Measurements from ENCODE around the gene OR7D2.
"Not testable (repeated sequence)": the region's sequence is repeated elsewhere in the genome, so short reads cannot be mapped to it uniquely, and the experiment has no call there.

The OR7D2 gene

DNA sequence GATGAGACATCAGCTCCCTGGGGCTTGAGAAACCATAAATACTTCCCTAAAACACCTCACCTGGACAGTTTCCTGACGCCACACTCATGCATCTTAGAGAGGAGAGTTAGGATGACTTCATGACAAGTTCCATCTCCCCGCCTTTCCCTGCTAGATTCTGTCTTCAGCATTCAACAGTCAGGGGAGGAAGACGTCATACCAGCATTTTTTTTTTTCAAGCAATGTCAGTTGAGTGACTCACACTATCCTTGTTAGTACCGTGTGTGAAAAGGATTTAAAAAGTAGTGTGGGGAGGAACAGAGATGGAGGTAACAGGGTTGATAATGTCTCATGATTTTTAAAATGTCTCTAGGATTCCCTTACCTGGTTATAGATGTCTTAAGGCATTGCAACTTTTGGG is at the start of gene OR7D2:
Gene OR7D2 (plus strand): TSS at position 79 of the 400 bp plus-strand sequence. CDS start 6,803 bp downstream, outside the sequence.
- DNase-seq (ENCODE audit: low read depth): no peak

GRCh38 chr19:9130965-9131364 is 47.8 kb upstream of the OR7D2 start:
- DNase-seq (ENCODE audit: low read depth): no peak

DNA sequence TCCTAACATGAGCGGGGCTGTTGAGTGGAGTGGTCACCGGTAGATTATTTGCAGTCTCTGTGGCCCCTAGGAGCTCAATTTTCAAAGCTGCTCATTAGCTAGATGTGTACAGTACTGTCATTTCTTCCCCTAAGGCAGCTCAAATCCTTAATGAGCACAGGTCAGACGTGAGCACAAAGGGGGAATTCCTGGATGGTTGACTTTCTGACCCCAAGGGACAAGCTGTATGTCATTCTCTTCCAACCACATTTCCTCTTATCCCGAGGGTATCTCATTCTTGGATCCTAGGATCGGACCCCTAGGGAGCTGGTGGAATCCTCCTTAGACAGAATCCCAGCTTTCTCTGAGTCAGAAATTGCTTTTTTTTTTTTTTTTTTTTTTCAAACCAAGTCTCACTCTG is 46.4 kb upstream of the OR7D2 start:
- DNase-seq (ENCODE audit: low read depth): no peak

- DNase-seq (ENCODE audit: low read depth): no peak
These were observed 39.1 kb upstream of the OR7D2 start for GRCh38 chr19:9139609-9140158.

DNA sequence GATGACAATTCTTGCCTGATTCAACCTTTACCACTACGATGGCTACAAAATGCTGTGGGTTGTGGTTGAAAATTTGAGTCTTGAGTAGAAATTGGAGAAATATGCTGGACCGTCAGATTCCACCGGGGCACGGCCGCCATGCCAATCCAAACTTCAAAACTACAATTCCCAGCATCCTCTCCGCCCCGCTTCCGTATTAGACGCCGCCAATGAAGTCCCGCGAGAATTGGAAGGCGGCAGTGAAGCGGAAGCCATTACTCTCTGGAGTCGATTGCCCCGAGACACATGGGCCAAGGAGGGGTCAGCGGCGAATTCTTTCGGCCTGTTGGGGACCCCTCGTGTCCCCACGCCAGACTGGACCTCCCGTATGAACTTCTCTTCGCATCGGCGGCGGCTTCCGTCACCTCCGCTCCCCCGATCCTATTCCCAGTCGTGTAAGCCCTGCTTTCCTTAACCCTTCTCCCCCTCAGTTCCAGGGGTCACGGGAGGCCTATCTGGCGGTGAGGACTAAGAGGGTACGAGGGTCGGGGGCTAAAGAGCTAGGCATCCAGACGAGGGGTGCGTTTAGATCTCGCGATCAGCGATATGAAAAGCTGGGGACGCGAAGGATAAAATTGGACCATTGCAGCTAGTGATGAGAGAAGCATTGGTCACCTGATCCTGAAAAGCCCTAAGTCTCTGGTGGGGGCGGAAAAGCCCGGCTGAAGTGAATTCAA is 38.5 kb upstream of the OR7D2 start, which contains the start of gene ZNF317:
Gene ZNF317 (plus strand): TSS at position 239 of the 716 bp plus-strand sequence. CDS start 15,620 bp downstream, outside the sequence.
- peak; percentile 74 for DNase-seq (ENCODE audit: low read depth)

GRCh38 chr19:9144920-9145319 is 33.9 kb upstream of the OR7D2 start:
- no peak for DNase-seq (ENCODE audit: low read depth)

DNA sequence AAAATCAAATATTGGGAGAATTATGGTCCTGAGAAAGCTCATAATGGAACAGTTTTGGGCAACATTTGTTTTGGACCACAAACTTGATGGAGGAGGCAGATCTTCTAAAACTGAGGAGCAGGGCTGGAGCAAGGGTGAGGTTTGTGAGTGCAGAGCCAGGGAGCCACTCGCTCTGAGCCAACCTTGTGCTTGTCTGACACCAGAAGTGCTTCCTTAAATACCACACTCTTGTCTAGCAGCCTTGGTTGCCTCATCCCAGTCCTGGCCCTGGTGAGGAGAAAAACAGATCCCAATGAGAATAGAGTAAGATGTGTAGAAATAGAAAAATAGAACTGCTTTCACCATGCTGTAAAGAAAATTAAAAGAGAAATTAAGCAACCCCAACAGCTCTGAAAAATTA is 31.9 kb upstream of the OR7D2 start:
- DNase-seq (ENCODE audit: low read depth): no peak

- no peak for DNase-seq (ENCODE audit: low read depth)
These were observed 30.1 kb upstream of the OR7D2 start for GRCh38 chr19:9148697-9149096.

DNA sequence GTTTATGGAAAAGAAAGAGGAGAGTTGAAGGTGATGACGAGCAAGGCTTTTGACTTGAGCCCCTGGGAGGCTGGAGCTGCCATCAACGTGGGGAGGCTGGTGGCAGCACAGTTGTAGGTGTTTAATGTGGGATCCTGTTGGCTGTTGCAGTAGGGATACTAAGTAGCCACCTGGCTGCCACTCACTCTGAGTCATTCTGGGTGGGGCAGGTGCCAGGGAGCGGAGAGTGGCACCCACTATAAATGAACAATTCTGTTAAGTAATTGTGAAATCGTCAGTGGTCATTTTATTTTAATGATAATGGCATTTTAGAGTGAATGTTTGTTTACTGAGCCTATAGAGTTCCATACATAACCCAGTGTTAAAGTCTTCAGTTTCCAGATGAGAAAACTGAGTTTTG is 28.8 kb upstream of the OR7D2 start:
- no peak for DNase-seq (ENCODE audit: low read depth)

- DNase-seq (ENCODE audit: low read depth): no peak
These were observed 28.1 kb upstream of the OR7D2 start for GRCh38 chr19:9150650-9151049.

DNA sequence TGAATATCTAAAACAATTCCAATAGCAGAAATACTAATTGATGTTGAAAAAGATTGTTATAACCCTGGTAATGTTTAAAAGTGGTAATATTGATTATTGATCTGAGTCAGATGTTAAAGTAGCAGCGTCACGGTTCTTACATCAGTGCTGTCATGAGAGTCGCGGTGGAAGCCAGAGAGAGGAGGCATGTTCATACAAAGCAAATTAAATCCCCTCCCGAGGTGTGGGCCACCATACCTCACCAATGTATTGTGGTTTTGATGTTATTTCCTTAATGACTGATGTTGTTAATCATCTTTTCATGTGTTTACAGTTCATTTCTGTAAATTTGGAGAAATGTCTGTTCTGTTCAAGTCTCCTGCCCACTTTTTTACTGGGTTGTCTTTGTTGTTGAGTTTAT is 27.4 kb upstream of the OR7D2 start:
- no peak for DNase-seq (ENCODE audit: low read depth)

DNA sequence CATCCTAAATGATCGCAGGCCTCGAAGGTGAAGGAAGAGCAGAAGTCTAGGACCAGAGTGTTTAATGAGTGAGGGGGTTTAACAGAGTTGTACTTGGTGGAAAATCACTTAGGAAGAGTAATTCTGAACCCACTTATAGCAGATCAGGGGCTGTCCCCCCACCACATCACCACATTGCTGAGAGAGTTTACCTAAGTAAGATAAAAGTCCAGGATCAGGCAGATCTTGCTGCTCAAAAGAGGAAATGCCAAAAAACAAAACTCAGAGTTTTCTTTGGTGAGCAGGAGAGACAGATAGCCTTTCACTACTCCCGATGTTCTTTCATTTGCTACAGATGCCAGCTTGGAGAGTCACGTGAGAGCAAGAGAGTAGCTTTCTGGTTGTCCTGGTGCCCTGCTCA is 23.2 kb upstream of the OR7D2 start:
- no peak for DNase-seq (ENCODE audit: low read depth)

GRCh38 chr19:9156304-9156703 is 22.5 kb upstream of the OR7D2 start:
- no peak for DNase-seq (ENCODE audit: low read depth)

DNA sequence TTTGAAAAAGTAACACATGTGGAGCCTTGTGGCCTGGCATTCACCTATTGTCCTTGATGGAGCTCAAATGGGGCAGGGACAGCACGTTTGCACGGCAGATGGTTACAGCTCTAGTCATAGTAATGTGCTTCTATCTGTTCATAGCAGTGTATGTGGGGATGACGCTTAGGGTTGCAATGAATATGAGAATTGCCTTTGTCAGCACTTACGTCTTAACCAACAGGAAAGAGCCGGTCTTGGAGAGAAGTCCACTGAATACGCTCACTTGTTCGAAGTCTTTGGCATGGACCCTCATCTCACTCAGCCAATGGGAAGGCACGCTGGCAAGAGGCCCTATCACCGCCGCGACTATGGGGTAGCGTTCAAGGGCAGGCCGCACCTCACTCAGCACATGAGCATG is 18.9 kb upstream of the OR7D2 start:
- no peak for DNase-seq (ENCODE audit: low read depth)

DNA sequence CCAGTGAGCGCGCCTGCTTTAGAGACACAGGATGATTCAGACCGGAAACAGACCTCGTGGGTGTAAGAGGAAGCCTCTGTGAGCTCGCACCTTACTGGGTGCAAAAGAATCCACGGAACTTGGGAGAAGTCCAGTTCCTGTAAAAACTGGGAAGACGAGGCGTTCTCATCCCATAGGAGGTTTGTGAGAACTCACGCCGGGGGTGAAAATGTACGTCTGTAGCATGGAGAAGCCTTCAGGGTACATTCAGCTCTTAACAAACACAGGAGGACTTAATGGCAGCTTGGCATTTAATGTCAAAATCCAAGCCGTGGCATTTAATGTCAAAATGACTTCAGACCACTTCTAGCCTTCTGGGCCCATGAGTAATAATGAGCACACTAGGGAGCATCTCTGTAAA is 17.4 kb upstream of the OR7D2 start:
- no peak for DNase-seq (ENCODE audit: low read depth)

- no peak for DNase-seq (ENCODE audit: low read depth)
These were observed 13.5 kb upstream of the OR7D2 start for GRCh38 chr19:9165261-9165660.

DNA sequence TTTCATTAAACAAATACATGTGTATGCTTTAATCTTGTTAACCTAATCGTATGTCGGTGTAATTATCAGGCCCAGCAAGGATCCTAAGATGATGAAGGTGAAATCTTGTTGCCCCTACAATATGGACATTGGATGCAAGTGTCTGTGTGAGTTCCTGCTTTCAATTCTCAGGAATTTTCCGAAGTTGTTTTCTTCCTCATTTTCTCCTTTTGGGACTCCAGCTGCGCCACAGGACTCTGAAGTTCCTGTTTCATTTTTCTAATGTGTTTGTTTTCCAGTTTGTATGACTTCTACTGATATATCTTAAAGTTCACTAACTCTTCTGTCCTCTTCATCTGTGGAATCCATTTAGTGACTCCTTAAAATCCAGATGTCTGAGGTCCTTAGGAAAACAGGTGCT is 11.9 kb upstream of the OR7D2 start:
- DNase-seq (ENCODE audit: low read depth): no peak

- DNase-seq (ENCODE audit: low read depth): no peak
These were observed 7.3 kb upstream of the OR7D2 start for GRCh38 chr19:9171393-9171991.

- DNase-seq (ENCODE audit: low read depth): no peak
These were observed 3.5 kb upstream of the OR7D2 start for GRCh38 chr19:9175326-9175725.

GRCh38 chr19:9183000-9183399 is 4.2 kb downstream of the OR7D2 start:
- DNase-seq (ENCODE audit: low read depth): no peak

DNA sequence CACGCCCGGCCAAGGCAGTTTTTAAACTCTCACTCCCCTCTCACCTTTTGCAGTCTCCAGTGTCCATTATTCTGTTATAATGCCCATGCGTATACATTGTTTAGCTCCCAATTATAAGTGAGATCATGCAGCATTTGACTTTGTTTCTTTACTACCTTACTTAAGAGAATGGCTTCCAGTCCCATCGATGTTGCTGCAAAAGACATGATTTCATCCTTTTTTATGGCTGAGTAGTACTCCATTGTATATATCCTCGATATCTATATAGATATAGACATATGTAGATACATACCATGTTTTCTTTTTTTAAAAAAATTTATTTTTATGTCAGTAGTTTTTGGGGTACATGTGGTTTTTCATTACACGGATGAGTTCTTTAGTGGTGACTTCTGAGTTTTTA is 8.4 kb downstream of the OR7D2 start:
- DNase-seq (ENCODE audit: low read depth): no peak

- no peak for DNase-seq (ENCODE audit: low read depth)
These were observed 10.8 kb downstream of the OR7D2 start for GRCh38 chr19:9189535-9189934.

GRCh38 chr19:9198044-9198443 is 19.3 kb downstream of the OR7D2 start:
- DNase-seq (ENCODE audit: low read depth): not testable (repeated sequence)
